ENCODE data around the gene GARIN5A. TPM values are rescaled to one million over a fixed set of nuclear protein-coding genes. Genes with fewer than 3 reads are reported as not detected.

GARIN5A gene
- total RNA-seq, 2 experiments from 2014 or later, result 0.77 to 0.88 TPM

DNA sequence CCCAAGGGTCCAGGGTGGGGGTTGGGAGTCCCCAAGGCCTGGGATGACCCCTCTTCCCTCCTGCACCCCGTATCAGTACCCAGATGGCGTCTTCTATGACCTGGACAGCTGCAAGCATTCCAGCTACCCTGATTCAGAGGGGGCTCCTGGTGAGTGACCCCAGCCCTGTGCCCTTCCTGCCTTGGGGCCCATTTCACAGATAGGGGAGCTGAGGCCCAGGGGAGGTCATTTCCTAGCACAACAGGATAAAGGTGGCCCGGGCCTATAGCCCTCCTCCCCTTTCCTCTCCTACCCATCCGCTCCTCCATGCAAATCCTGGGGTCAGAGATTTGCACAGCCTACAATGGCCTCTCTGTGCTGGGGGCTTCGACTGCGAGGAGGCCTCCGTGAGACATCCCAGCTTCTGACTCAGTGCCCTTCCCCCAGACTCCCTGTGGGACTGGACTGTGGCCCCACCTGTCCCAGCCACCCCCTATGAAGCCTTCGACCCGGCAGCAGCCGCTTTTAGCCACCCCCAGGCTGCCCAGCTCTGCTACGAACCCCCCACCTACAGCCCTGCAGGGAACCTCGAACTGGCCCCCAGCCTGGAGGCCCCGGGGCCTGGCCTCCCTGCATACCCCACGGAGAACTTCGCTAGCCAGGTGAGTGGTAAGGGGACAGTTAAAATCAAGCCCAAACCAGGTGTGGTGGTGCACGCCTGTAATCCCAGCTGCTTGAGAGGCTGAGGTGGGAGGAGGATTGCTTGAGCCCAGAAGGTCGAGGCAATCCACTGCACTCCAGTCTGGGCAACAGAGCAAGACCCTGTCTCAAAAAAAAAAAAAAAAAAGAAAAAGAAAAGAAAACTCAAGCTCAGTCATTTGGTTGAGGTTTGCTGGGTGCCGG lies 54.0 kb downstream of the GARIN5A start:
- H3K27ac Mint-ChIP-seq, result no peak overlapping the region
- no peak for DNase-seq
- H3K9me3 Mint-ChIP-seq, result no peaks in the 10 kb centered on the region
- peaks cover 7% of the 10 kb centered on the region for H3K4me1 Mint-ChIP-seq (ENCODE audit: low read depth)
- peaks cover 28% of the 10 kb centered on the region for H3K27me3 Mint-ChIP-seq
- intact Hi-C loops (cut with micrococcal nuclease), result no loop called here
- CTCF ChIA-PET, result no interaction called here
- no peak overlapping the region for H3K4me3 Mint-ChIP-seq
- POLR2A ChIA-PET, result no interaction called here
- H3K36me3 Mint-ChIP-seq, result peaks cover 2% of the 10 kb centered on the region

DNA sequence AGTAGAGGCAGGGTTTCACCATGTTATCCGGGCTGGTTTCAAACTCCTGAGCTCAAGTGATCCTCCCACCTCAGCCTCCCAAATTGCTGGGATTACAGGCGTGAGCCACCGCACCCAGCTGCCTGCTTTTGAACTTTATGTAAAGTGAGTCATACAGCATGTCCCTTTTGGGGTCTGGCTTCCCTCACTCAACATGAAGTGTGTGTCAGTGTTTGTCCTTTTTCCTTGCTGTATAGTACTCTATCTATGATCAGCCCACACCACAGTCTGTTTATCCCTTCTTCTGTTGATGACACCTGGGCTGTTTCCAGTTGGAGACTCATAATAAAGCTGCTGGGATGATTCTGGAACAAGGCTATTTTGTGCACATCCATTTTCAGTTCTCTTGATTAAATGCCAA lies 55.8 kb downstream of the GARIN5A start:
- DNase-seq, result no peak
- Mint-ChIP-seq H3K9me3 (no peaks in the 10 kb centered on the region), H3K27ac (no peak overlapping the region), H3K4me3 (no peak overlapping the region), H3K27me3 (peaks cover 27% of the 10 kb centered on the region), H3K4me1 (ENCODE audit: low read depth) (peaks cover 5% of the 10 kb centered on the region), H3K36me3 (peaks cover 2% of the 10 kb centered on the region)
- intact Hi-C loops (cut with micrococcal nuclease), result no loop called here
- CTCF ChIA-PET, result interaction anchor here (2.9 kb wide), 1 partner anchor 63 kb away, joined by 9 read pairs; no protein-coding TSS in a partner anchor
- POLR2A ChIA-PET, result no interaction called here

DNA sequence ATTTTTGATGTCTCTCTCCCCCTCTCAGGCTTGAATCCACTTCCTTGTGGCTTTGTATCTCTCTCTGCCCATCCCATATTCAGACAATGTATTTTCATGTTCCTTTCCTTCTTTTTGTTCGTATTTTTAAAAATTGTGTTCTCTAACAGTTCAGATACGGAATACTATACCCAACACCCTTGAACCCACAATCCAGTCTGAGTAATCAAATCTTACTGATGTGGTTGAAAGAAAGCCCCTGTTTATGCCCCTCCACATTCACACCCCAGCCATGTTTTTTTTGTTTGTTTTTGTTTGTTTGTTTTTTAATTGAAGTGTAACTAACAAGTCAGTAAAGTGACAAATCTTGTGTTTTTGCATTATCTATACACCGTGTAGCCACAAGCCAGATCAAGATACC lies 56.5 kb downstream of the GARIN5A start:
- ChIA-PET CTCF (interaction anchor here (2.9 kb wide), 1 partner anchor 63 kb away, joined by 9 read pairs; no protein-coding TSS in a partner anchor), POLR2A (no interaction called here)
- H3K27me3 Mint-ChIP-seq, result peaks cover 27% of the 10 kb centered on the region
- H3K4me3 Mint-ChIP-seq, result no peak overlapping the region
- H3K36me3 Mint-ChIP-seq, result peaks cover 5% of the 10 kb centered on the region
- peaks cover 5% of the 10 kb centered on the region for H3K4me1 Mint-ChIP-seq (ENCODE audit: low read depth)
- intact Hi-C loops (cut with micrococcal nuclease), result no loop called here
- H3K9me3 Mint-ChIP-seq, result no peaks in the 10 kb centered on the region
- DNase-seq, result no peak
- H3K27ac Mint-ChIP-seq, result no peak overlapping the region

DNA sequence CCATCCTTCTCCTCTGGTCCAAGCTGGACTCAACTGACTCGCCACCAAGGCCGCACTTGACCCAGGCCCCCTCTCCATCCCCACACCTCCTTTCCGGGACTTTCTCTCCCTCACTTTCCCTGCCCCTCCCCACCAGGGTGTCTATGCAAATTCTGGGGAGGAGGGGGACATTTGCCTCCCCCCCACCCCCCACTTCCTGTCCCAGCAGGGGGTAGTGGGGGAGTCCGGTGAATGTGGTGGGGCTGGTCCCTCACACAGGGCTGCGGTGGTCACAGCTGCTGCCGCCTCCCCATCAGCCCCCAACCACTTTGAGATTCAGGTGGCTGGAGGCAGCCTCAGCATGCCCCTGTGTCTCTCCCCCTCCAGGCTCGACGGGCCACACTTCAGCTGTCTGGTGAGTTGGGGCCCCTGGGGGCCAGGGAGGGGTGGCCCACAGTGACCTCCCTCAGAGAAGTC lies 57.0 kb downstream of the GARIN5A start:
- Mint-ChIP-seq H3K4me1 (ENCODE audit: low read depth) (peaks cover 5% of the 10 kb centered on the region), H3K36me3 (peaks cover 8% of the 10 kb centered on the region), H3K27me3 (peaks cover 27% of the 10 kb centered on the region), H3K4me3 (no peak overlapping the region), H3K9me3 (no peaks in the 10 kb centered on the region), H3K27ac (no peak overlapping the region)
- no peak for DNase-seq
- ChIA-PET CTCF (interaction anchor here (2.9 kb wide), 1 partner anchor 62 kb away, joined by 9 read pairs; no protein-coding TSS in a partner anchor), POLR2A (no interaction called here)
- intact Hi-C loops (cut with micrococcal nuclease), result loop anchor here (5.0 kb wide), 1 partner anchor 43 kb away; no protein-coding TSS in a partner anchor

DNA sequence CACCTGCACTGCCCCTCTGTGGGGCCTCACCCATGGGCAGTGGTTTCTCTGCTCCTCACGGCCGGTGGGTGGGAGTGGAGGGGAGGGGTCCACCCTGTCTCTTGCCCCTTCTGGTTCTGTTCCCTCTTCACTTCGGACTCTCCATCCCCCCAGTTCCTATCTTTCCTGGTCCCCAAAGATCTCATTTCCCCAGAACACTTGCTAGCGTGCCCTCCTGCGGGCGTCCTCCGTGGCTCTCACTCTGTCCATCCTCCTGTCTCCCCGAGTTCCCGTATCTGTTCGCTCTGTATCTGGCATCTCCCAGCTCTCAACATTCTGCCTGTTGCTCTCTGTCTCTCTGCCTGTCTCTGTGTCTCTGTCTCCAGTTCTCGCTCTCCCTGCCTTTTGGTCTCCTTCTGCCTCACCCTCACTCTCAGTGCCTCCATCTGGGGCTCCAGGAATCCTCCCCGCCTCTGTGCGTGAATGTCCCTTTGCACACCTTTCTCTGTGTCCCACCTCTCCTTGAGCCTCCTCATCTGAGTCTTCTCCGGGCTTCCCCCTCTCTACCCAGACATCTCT lies 57.5 kb downstream of the GARIN5A start:
- Mint-ChIP-seq H3K4me1 (ENCODE audit: low read depth) (peaks cover 5% of the 10 kb centered on the region), H3K4me3 (no peak overlapping the region), H3K9me3 (no peaks in the 10 kb centered on the region), H3K27ac (no peak overlapping the region), H3K36me3 (peaks cover 12% of the 10 kb centered on the region), H3K27me3 (peaks cover 27% of the 10 kb centered on the region)
- intact Hi-C loops (cut with micrococcal nuclease), result loop anchor here (5.0 kb wide), 1 partner anchor 43 kb away; no protein-coding TSS in a partner anchor
- no peak for DNase-seq
- CTCF ChIA-PET, result interaction anchor here (2.9 kb wide), 1 partner anchor 62 kb away, joined by 9 read pairs; no protein-coding TSS in a partner anchor
- POLR2A ChIA-PET, result interaction anchor here (0.7 kb wide), 1 partner anchor 9 kb away, joined by 3 read pairs; no protein-coding TSS in a partner anchor

DNA sequence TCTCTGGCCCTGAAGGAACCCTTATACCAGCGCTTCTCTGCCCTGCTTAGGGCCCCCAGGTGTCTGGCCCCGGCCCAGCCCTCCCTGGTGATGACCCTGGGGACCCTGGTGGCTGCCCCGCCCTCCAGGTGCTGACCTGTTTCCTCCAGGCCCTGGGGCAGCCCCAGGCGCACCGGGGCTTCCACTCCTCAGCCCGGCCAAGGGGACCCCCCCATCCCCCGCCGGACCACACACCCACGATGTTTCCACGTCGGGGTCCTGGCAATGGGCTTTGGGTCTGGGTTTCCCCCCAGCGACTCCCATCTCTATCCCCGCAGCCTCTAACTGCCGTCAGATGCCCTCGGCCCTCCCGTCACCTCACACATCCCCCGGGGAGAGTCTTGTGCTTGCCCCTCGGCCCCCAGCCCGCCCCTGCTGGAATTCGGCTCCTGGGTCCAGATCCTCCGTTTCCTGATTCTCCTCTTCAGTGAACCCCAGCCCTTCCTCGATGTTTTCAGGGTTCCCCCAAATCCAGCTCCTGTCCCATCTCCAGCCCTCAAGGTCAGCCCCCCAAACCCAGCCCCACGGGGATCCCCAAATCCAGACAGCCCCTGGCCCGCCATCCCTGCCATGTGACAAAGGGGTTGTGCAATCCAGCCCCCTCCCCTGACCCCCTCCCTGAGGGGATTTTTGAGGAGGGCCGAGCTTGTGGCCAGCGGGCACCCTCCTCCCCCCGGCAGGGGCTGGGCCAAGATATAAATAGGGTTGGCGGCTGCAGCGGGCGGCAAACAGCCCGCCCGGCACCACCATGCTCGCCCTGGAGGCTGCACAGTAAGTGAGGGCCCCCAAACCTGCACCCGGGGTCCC lies 58.2 kb downstream of the GARIN5A start, which contains the start of gene SPIB:
SPIB (plus strand) TSS at position 763 of the 846 bp plus-strand sequence; CDS start at position 788, 25 bp downstream.
- no peak within 1 kb of the TSS for H3K27ac Mint-ChIP-seq
- ChIA-PET POLR2A (interaction anchor here (0.7 kb wide), 1 partner anchor 8 kb away, joined by 3 read pairs; no protein-coding TSS in a partner anchor), CTCF (no interaction called here)
- peaks cover 5% of the 10 kb centered on the region for H3K4me1 Mint-ChIP-seq (ENCODE audit: low read depth)
- no peaks in the 10 kb centered on the region for H3K9me3 Mint-ChIP-seq
- DNase-seq, result no peak
- peaks cover 15% of the 10 kb centered on the region for H3K36me3 Mint-ChIP-seq
- intact Hi-C loops (cut with micrococcal nuclease), result loop anchor here (5.0 kb wide), 1 partner anchor 44 kb away; no protein-coding TSS in a partner anchor
- no peak within 1 kb of the TSS for H3K4me3 Mint-ChIP-seq
- peaks cover 23% of the 10 kb centered on the region for H3K27me3 Mint-ChIP-seq

DNA sequence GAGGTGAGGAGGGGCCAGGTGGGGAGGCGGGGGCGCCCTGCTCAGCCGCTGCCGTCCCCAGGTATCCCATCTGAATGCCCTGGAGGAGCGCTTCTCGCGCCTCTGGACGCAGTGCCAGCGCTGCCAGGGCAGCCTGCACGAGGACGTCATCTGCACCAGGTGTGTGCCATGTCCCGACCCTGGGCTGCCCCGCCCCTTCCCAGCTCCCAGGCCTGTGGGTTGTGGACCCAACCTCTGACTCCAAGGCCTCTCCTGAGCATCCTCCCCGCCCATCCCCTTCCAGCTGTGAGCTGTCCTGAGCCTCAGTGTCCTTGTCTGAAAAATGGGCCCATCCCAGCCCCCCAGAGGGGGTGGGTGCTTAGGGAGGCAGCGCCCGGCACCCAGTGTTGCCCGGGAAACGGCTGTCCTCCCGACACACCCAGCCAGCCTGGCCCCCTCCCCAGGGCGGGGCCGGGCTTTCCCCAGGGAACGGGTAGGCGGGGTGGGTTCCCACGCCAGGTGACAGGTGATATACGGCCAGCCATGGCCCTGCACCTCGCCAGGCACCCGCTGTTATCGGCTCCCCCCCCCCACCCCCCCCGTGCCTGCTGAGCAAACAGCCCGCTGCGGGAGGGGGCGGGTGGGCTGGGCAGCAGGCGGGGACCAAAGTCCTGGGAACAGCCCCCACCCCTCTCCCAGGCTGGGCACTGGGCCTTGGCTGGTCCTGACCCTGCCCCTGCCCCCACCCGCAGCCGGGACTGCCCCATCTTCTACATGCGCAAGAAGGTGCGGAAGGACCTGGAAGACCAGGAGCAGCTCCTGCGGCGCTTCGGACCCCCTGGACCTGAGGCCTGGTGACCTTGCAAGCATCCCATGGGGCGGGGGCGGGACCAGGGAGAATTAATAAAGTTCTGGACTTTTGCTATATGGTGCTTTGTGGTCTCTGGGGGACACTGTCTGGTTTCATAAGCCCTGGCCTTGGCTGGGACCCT lies 59.3 kb downstream of the GARIN5A start:
- Mint-ChIP-seq H3K36me3 (peaks cover 23% of the 10 kb centered on the region), H3K4me1 (ENCODE audit: low read depth) (peaks cover 5% of the 10 kb centered on the region), H3K4me3 (no peak overlapping the region), H3K27me3 (peaks cover 23% of the 10 kb centered on the region), H3K27ac (no peak overlapping the region), H3K9me3 (no peaks in the 10 kb centered on the region)
- DNase-seq, result no peak
- POLR2A ChIA-PET, result no interaction called here
- CTCF ChIA-PET, result no interaction called here
- intact Hi-C loops (cut with micrococcal nuclease), result loop anchor here (5.0 kb wide), 1 partner anchor 45 kb away; no protein-coding TSS in a partner anchor

Other genes starting within 250 kb of the GARIN5A start
- 1 to 10 TPM; 5.4 to 6.2 TPM for gene KCNC3, start 147.5 kb downstream of the GARIN5A start, total RNA-seq
- 10 to 100 TPM; 88.8 to 99.8 TPM for gene NAPSA, start 111.2 kb downstream of the GARIN5A start, total RNA-seq
- gene NR1H2, start 100.4 kb downstream of the GARIN5A start, total RNA-seq, result 10 to 100 TPM; 73.9 to 75.6 TPM
- gene POLD1, start 92.5 kb downstream of the GARIN5A start, total RNA-seq, result 100 to 1,000 TPM; 190 to 191 TPM
- under 1 TPM; 0.45 to 0.80 TPM for gene SPIB, start 57.9 kb downstream of the GARIN5A start, total RNA-seq
- under 1 TPM; 0.38 to 0.94 TPM for gene MYBPC2, start 44.0 kb downstream of the GARIN5A start, total RNA-seq
- gene EMC10, start 341 bp downstream of the GARIN5A start, total RNA-seq, result 10 to 100 TPM; 37.5 to 37.6 TPM
- 10 to 100 TPM; 29.5 to 36.2 TPM for gene JOSD2, start 34.3 kb upstream of the GARIN5A start, total RNA-seq
- not detected for gene ASPDH, start 37.1 kb upstream of the GARIN5A start, total RNA-seq
- not detected for gene LRRC4B, start 91.6 kb upstream of the GARIN5A start, total RNA-seq
- gene SYT3, start 163.0 kb upstream of the GARIN5A start, total RNA-seq, result not detected
- under 1 TPM in 1 of 2 experiments, not detected in 1; 0.69 TPM for gene C19orf81, start 172.6 kb upstream of the GARIN5A start, total RNA-seq
- gene SHANK1, start 243.0 kb upstream of the GARIN5A start, total RNA-seq, result not detected
- gene CLEC11A, start 246.5 kb upstream of the GARIN5A start, total RNA-seq, result under 1 TPM; 0.41 to 0.71 TPM